PC-3 (cell line): ENCODE measurements around the gene ZNF641.

ENCODE experiments used
- CTCF ChIP-seq: fragments of 300-600 bp; sonication (generic); conservative IDR thresholded peaks from 2 replicates; pipeline ENCODE4 v1.5.1; 2017; ENCODE audit warnings: antibody characterized with exemption, low read depth, mild to moderate bottlenecking, low read length
- EZH2 ChIP-seq: fragments of 300-600 bp; sonication (generic); IDR thresholded peaks from one replicate; pipeline ENCODE4 v1.6.1; 2017; ENCODE audit warnings: antibody characterized with exemption, mild to moderate bottlenecking, low read length; ENCODE audit not compliant: unreplicated experiment
- EZH2phosphoT487 ChIP-seq: fragments of 300-600 bp; sonication (generic); IDR thresholded peaks from 2 replicates; pipeline ENCODE4 v1.6.1; 2018; ENCODE audit warnings: mild to moderate bottlenecking, antibody characterized with exemption, low read length, borderline replicate concordance

- TF ChIP-seq CTCF: no peak
- TF ChIP-seq EZH2: no peak
- no peak for TF ChIP-seq EZH2phosphoT487
Measured at GRCh38 chr12:48352157-48352760, 1.5 kb upstream of the ZNF641 start.
